A673 (cell line): ENCODE results near the gene VWC2.

Experiments used
- CTCF ChIP-seq: fragments of 300-800, 200-600 bp; sonication (generic); conservative IDR thresholded peaks from 2 replicates; pipeline ENCODE4 v1.5.1; 2017; ENCODE audit warnings: low read depth, mild to moderate bottlenecking, antibody characterized with exemption, low read length, moderate library complexity, mixed read lengths
- EZH2 ChIP-seq: fragments of 200-600 bp; sonication (generic); IDR thresholded peaks from 2 replicates; pipeline ENCODE4 v1.6.1; 2017; ENCODE audit warnings: borderline replicate concordance, low read depth, mild to moderate bottlenecking, mixed read lengths, antibody characterized with exemption, low read length; ENCODE audit not compliant: poor library complexity, severe bottlenecking

- no peak for TF ChIP-seq CTCF
- no peak for TF ChIP-seq EZH2
Observed at GRCh38 chr7:49885593-49886285, 112.3 kb downstream of the VWC2 start.
